K562 (cell line): ENCODE measurements around the gene MMEL1. TPM values are rescaled to one million over a fixed set of nuclear protein-coding genes. Genes with fewer than 3 reads are reported as not detected.

Experiments
- BRF2 ChIP-seq: IDR thresholded peaks from 3 replicates; pipeline ENCODE4 v1.6.1; 2011; ENCODE audit warnings: borderline replicate concordance, mild to moderate bottlenecking; ENCODE audit not compliant: insufficient read length, insufficient read depth
- FOS ChIP-seq: IDR thresholded peaks from 3 replicates; pipeline ENCODE4 v1.6.1; 2011; ENCODE audit not compliant: insufficient read length; ENCODE audit errors: extremely low read depth
- KLF10 ChIP-seq: fragments of 250-450 bp; sonication (Bioruptor Pico); IDR thresholded peaks from 2 replicates; pipeline ENCODE4 v1.6.1; 2021; ENCODE audit warnings: matching md5 sums
- PHF21A ChIP-seq: fragments of 450-650 bp; IDR thresholded peaks from 2 replicates; pipeline ENCODE4 v1.6.1; 2017; ENCODE audit warnings: low read depth, borderline replicate concordance
- PHF8 ChIP-seq: fragments of 200-600 bp; sonication (generic); IDR thresholded peaks from 2 replicates; pipeline ENCODE4 v1.6.1; 2012; ENCODE audit warnings: mixed run types, mild to moderate bottlenecking, inconsistent platforms, low read length, moderate library complexity, borderline replicate concordance
- PURB ChIP-seq: sonication (generic); formaldehyde crosslinking; IDR thresholded peaks from 2 replicates; pipeline ENCODE4 v1.9.0; 2021; ENCODE audit warnings: low read depth, mild to moderate bottlenecking, missing genetic modification reagents
- RBBP5 ChIP-seq: fragments of 200-600 bp; sonication (generic); IDR thresholded peaks from 2 replicates; pipeline ENCODE4 v1.6.1; 2012; ENCODE audit warnings: borderline replicate concordance, mild to moderate bottlenecking, low read length, control low read depth, inconsistent platforms; ENCODE audit not compliant: insufficient read depth, poor library complexity, severe bottlenecking
- YBX1 ChIP-seq: fragments of 450-650 bp; IDR thresholded peaks from 2 replicates; pipeline ENCODE4 v1.7.1; 2016; ENCODE audit warnings: mild to moderate bottlenecking
- polyA plus RNA-seq, 8 experiments: library from polyadenylated mRNA; depleted of rRNA in 4 of 8; stranded (reverse) in 5 of 8; unstranded in 3 of 8; fragments of >200 nt; fragmentation: Nextera tagmentation in 2 of 8; fragmentation: Illumina TruSeq in 1 of 8; extraction: Ambion mirVana in 2 of 8; extraction: Trizol in 1 of 8; gene quantifications; 2 replicates each; pipeline versions ENCODE4 v1.2.1 to v1.2.3, GENCODE V29; 2011 to 2014; ENCODE audit warnings: inconsistent platforms in 1 of 8, missing spikeins in 1 of 8
- total RNA-seq, 7 experiments: library from RNA; depleted of rRNA in 6 of 7; stranded (reverse); fragments of >200 nt in 6 of 7; fragmentation: Illumina TruSeq in 2 of 7; extraction: Trizol in 2 of 7; gene quantifications; 2 replicates each; pipeline versions ENCODE4 v1.2.1 to v1.2.3, GENCODE V29; 2011 to 2021; ENCODE audit warnings: low replicate concordance in 1 of 7
- TF ChIP-seq, protein P1 (sequence below): fragments of 200-800 bp; sonication (Bioruptor generic); IDR thresholded peaks from 2 replicates; pipeline ENCODE4 v1.6.1; 2017; ENCODE audit warnings: missing genetic modification characterization, missing compliant biosample characterization
- TF ChIP-seq, protein P2 (sequence below): sonication (generic); formaldehyde crosslinking; IDR thresholded peaks from 2 replicates; pipeline ENCODE4 v1.8.0; 2022; ENCODE audit warnings: mild to moderate bottlenecking, low read depth, missing genetic modification reagents

Gene MMEL1
- total and polyA plus RNA-seq, 9 of the 15 experiments (the other 6 are each of a cell fraction or from before 2014, with no cell fraction given) = not detected

GRCh38 chr1:2543543-2544092 is 89.2 kb downstream of the MMEL1 start (continued):
- TF ChIP-seq YBX1 (no peak), PHF21A (no peak), RBBP5 (peak; percentile 11), PHF8 (no peak), KLF10 (CRISPR knock-in tag) (no peak), BRF2 (no peak), PURB (no peak), FOS (no peak)
- TF ChIP-seq, protein P1, sequence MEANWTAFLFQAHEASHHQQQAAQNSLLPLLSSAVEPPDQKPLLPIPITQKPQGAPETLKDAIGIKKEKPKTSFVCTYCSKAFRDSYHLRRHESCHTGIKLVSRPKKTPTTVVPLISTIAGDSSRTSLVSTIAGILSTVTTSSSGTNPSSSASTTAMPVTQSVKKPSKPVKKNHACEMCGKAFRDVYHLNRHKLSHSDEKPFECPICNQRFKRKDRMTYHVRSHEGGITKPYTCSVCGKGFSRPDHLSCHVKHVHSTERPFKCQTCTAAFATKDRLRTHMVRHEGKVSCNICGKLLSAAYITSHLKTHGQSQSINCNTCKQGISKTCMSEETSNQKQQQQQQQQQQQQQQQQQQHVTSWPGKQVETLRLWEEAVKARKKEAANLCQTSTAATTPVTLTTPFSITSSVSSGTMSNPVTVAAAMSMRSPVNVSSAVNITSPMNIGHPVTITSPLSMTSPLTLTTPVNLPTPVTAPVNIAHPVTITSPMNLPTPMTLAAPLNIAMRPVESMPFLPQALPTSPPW (CRISPR knock-in tag) = peak; percentile 27; the same call in 1 of the 2 replicates
- TF ChIP-seq, protein P2, sequence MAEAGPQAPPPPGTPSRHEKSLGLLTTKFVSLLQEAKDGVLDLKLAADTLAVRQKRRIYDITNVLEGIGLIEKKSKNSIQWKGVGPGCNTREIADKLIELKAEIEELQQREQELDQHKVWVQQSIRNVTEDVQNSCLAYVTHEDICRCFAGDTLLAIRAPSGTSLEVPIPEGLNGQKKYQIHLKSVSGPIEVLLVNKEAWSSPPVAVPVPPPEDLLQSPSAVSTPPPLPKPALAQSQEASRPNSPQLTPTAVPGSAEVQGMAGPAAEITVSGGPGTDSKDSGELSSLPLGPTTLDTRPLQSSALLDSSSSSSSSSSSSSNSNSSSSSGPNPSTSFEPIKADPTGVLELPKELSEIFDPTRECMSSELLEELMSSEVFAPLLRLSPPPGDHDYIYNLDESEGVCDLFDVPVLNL (CRISPR knock-in tag) = no peak
